Measurements from ENCODE around the gene PEX11B.

The PEX11B gene

DNA sequence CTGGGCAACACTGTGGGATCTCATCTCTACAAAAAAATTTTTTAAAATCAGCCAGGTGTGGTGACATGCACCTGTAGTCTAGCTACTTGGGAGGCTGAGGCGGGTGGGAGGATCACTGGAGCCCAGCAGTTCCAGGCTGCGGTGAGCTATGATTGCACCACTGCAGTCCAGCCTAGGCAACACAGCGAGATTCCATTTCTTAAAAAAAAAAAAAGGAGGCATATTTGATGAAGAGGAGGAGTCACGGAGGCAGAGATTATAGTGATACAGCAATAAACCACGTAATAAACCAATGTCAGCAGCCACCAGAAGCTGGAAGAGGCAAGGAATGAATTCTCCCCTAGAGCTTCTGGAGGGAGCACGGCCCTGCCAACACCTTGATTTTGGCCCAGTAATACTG, 35.3 kb upstream of the PEX11B start:
- no peak for DNase-seq (ENCODE audit: extremely low spot score)
- ChIA-PET CTCF (interaction anchor here (1.4 to 3.3 kb wide), 4 partner anchors 9 to 94 kb away, joined by 3 to 9 read pairs (median 5); partner anchors contain the start of gene RBM8A), POLR2A (no interaction called here)
- TF ChIP-seq, protein P1, sequence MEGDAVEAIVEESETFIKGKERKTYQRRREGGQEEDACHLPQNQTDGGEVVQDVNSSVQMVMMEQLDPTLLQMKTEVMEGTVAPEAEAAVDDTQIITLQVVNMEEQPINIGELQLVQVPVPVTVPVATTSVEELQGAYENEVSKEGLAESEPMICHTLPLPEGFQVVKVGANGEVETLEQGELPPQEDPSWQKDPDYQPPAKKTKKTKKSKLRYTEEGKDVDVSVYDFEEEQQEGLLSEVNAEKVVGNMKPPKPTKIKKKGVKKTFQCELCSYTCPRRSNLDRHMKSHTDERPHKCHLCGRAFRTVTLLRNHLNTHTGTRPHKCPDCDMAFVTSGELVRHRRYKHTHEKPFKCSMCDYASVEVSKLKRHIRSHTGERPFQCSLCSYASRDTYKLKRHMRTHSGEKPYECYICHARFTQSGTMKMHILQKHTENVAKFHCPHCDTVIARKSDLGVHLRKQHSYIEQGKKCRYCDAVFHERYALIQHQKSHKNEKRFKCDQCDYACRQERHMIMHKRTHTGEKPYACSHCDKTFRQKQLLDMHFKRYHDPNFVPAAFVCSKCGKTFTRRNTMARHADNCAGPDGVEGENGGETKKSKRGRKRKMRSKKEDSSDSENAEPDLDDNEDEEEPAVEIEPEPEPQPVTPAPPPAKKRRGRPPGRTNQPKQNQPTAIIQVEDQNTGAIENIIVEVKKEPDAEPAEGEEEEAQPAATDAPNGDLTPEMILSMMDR (IDR thresholded peaks at IDR 0.05; ENCODE audit: control extremely low read depth, extremely low read depth, low read depth, missing control alignments), result no peak

DNA sequence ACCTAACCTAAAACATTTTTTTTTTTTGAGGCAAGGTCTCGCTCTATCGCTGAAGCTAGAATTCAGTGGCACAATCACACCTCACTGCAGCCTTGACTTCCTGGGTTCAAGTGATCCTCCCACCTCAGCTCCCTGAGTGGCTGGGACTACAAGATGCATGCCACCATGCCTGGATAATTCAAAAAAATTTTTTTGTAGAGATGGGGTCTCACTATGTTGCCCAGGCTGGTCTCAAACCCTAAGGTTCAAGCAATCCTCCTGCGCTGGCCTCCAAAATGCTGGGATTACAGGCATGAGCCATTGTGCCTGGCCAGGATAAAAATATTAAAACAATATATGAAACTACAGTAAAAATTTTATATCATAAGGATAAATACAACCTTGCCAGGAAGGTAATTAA, 34.4 kb upstream of the PEX11B start:
- TF ChIP-seq, protein P1 (IDR thresholded peaks at IDR 0.05; ENCODE audit: control extremely low read depth, extremely low read depth, low read depth, missing control alignments), result no peak
- ChIA-PET CTCF (interaction anchor here (1.4 to 3.3 kb wide), 3 partner anchors 8 to 93 kb away, joined by 3 to 9 read pairs (median 3); partner anchors contain the start of gene RBM8A), POLR2A (no interaction called here)
- no peak for DNase-seq (ENCODE audit: extremely low spot score)

DNA sequence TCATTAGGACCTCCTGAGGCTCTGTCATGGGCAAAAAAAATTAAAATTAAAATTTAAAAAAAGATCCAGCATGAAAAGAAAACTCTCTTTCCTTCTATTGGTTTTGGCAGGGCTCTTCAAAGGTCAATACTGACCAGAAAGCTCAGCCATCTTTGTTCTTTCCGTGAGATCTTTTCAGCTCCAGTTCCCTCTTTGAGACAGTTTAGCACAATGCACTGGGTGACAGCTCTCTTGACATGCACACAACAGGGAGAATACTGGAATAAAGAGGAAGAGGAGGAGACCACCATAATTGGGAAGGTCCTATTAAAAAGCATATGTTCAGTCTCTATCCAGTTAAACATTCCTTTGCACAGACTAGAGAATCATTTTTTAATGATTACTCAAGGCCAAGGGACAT, 33.0 kb upstream of the PEX11B start:
- CTCF ChIA-PET, result interaction anchor here (1.5 kb wide), 1 partner anchor 26 kb away, joined by 3 read pairs; no protein-coding TSS in a partner anchor
- TF ChIP-seq, protein P1 (IDR thresholded peaks at IDR 0.05; ENCODE audit: control extremely low read depth, extremely low read depth, low read depth, missing control alignments), result no peak
- POLR2A ChIA-PET, result no interaction called here
- DNase-seq (ENCODE audit: extremely low spot score), result no peak

DNA sequence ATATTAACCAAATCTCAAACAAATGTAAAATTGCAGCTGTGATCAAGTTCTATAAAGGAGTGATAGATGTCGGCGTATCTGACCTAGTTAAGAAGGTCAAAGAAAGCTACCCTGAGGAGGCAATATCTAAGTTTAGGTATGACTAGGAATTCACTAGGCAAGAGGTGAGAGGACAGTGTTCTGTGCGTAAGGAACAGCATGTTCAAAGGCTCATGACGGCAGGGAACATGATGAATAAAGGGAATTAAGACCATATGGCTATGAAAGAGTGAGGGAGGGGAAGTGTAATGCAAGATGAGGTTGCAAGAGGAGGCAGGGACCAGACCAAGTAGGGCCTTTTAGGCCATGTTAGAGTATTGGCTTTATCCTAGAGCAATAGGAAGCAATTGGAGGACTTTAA, 30.7 kb upstream of the PEX11B start:
- no peak for DNase-seq (ENCODE audit: extremely low spot score)
- POLR2A ChIA-PET, result interaction anchor here (0.9 kb wide), 1 partner anchor 15 kb away, joined by 3 read pairs; no protein-coding TSS in a partner anchor
- CTCF ChIA-PET, result interaction anchor here (1.0 to 1.8 kb wide), 4 partner anchors 9 to 103 kb away, joined by 3 to 6 read pairs (median 4); partner anchors contain the start of genes LIX1L and RBM8A
- TF ChIP-seq, protein P1 (IDR thresholded peaks at IDR 0.05; ENCODE audit: control extremely low read depth, extremely low read depth, low read depth, missing control alignments), result no peak

DNA sequence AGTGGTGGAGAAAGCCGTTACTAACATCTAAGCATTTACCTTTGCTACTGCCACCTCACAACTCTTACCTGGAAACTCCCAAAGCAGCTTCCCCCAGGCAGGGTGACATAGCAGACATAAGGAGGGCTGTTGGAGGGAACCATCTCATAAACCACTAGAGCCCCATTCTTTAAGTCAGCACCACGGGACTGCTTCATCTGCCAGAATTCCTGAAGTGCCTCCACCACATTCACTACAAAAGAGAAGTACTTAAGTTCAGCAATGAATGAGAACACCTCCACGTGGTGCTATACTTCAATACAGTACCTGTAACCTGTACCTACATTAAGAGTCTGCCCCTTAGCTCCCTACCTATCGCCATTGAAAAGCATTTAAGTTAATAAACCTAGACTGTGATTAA, 29.0 kb upstream of the PEX11B start:
- TF ChIP-seq, protein P1 (IDR thresholded peaks at IDR 0.05; ENCODE audit: control extremely low read depth, extremely low read depth, low read depth, missing control alignments), result no peak
- DNase-seq (ENCODE audit: extremely low spot score), result no peak
- POLR2A ChIA-PET, result no interaction called here
- CTCF ChIA-PET, result no interaction called here

DNA sequence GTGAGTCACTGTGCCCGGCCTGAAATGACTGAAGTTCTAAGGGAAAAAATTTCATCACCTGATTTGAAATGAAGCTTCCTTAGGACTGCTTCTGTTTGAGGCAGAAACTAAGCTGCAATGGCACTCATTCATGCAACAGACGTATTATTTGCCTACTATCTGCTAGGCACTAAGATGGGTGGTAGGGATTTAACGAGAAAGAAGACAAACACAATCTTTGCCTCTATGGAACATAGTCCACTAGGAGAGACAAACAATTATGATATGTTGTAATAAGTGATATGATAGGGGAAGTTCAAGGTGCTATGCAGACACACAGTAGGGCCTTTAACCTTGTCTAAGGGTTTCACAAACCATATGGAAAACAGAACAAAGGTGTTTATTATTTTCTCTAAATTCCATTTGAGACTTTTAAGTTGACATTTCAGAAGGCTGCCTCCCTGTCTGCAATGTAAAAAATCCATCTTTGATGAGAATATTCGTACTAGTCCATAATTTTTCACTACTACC, 28.0 kb upstream of the PEX11B start:
- DNase-seq (ENCODE audit: extremely low spot score), result no peak
- ChIA-PET CTCF (interaction anchor here (1.2 kb wide), 1 partner anchor 19 kb away, joined by 4 read pairs; the partner anchor contains the start of gene RBM8A), POLR2A (no interaction called here)
- TF ChIP-seq, protein P1 (IDR thresholded peaks at IDR 0.05; ENCODE audit: control extremely low read depth, extremely low read depth, low read depth, missing control alignments), result no peak
